Measurements from ENCODE around the gene GID8.

Gene GID8

DNA sequence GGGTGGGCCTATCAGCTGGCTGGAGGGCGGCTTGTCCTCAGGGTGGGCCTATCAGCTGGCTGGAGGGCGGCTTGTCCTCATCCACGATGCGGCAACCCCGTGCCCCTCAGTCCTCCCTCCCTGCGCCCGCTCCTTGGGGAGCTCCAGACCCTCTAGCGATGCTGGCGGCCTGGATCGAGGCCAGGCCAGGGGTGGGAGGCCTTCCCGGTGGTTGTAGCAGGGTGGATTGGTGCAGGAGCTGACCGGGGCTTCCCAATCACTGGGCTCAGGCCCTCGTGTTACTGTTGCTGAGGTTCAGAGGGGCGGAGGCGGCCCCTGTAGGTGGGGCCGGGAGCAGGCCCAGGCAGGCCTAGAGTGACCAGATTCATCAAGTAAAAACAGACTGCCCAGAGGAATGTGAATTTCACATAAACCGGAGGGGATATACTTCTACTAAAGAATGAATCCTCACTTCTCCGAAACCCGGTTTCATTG, 23.4 kb downstream of the GID8 start:
- Mint-ChIP-seq H3K4me1 (no peaks in the 10 kb centered on the region), H3K27ac (no peak overlapping the region), H3K36me3 (ENCODE audit: low read depth) (no peaks in the 10 kb centered on the region), H3K27me3 (ENCODE audit: low read depth) (peaks cover 7% of the 10 kb centered on the region), H3K4me3 (no peak overlapping the region), H3K9me3 (no peaks in the 10 kb centered on the region)
- no peak for TF ChIP-seq CTCF (IDR thresholded peaks at IDR 0.05; ENCODE audit: unreplicated experiment in 3 of 3)

GRCh38 chr20:62961799-62962198, 23.9 kb downstream of the GID8 start:
- no peaks in the 10 kb centered on the region for H3K4me1 Mint-ChIP-seq

GRCh38 chr20:62962221-62962879, 24.4 kb downstream of the GID8 start:
- no peaks in the 10 kb centered on the region for H3K4me1 Mint-ChIP-seq
- H3K4me3 Mint-ChIP-seq, result no peak overlapping the region
- TF ChIP-seq CTCF (IDR thresholded peaks at IDR 0.05; ENCODE audit: unreplicated experiment in 3 of 3), result no peak
- no peaks in the 10 kb centered on the region for H3K9me3 Mint-ChIP-seq
- no peaks in the 10 kb centered on the region for H3K36me3 Mint-ChIP-seq (ENCODE audit: low read depth)
- no peak overlapping the region for H3K27ac Mint-ChIP-seq
- peaks cover 7% of the 10 kb centered on the region for H3K27me3 Mint-ChIP-seq (ENCODE audit: low read depth)

More at GRCh38 chr20:62961799-62962198, 23.9 kb downstream of the GID8 start:
- H3K4me3 Mint-ChIP-seq, result no peak overlapping the region
- H3K36me3 Mint-ChIP-seq (ENCODE audit: low read depth), result no peaks in the 10 kb centered on the region
- no peak for TF ChIP-seq CTCF (IDR thresholded peaks at IDR 0.05; ENCODE audit: unreplicated experiment in 3 of 3)
- H3K9me3 Mint-ChIP-seq, result no peaks in the 10 kb centered on the region
- no peak overlapping the region for H3K27ac Mint-ChIP-seq
- H3K27me3 Mint-ChIP-seq (ENCODE audit: low read depth), result peaks cover 7% of the 10 kb centered on the region

DNA sequence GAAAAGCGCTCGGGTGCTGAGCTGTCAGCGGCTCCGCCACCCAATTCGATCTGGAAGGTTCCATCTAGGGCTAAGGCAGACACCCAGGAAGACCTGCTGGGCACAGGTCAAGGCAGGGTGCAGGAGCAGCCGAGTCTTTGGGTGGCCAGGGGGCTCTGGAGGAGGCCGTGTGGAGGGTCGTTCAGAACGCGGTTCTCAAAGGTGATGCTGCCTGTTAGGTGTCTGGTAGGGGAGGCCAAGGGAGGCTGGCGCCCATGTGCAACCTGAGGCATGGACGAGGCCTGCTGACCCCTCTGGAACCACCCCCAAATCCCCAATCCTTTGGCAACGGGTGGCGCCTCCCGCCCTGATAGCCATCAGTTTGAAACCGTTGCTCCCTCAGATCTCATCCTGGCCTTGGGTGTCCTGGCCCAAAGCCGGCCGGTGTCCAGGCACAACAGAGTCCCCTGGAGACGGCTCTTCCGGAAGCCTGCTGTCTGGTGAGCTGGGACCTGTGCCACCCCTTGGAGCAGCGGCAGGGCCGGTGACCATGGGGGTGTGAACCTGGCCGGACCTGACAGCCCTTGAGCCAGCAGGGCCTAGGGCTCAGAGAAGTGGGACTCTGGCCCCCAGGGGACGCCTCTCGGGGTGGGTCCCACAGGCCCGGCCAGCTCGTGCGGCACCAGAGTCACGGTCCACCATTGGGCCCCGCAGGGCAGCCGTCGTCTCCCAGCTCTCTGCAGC, 25.1 kb downstream of the GID8 start:
- H3K27me3 Mint-ChIP-seq (ENCODE audit: low read depth), result peaks cover 5% of the 10 kb centered on the region
- H3K4me3 Mint-ChIP-seq, result no peak overlapping the region
- no peaks in the 10 kb centered on the region for H3K36me3 Mint-ChIP-seq (ENCODE audit: low read depth)
- no peak overlapping the region for H3K27ac Mint-ChIP-seq
- H3K4me1 Mint-ChIP-seq, result no peaks in the 10 kb centered on the region
- no peak for TF ChIP-seq CTCF (IDR thresholded peaks at IDR 0.05; ENCODE audit: unreplicated experiment in 3 of 3)
- H3K9me3 Mint-ChIP-seq, result no peaks in the 10 kb centered on the region

DNA sequence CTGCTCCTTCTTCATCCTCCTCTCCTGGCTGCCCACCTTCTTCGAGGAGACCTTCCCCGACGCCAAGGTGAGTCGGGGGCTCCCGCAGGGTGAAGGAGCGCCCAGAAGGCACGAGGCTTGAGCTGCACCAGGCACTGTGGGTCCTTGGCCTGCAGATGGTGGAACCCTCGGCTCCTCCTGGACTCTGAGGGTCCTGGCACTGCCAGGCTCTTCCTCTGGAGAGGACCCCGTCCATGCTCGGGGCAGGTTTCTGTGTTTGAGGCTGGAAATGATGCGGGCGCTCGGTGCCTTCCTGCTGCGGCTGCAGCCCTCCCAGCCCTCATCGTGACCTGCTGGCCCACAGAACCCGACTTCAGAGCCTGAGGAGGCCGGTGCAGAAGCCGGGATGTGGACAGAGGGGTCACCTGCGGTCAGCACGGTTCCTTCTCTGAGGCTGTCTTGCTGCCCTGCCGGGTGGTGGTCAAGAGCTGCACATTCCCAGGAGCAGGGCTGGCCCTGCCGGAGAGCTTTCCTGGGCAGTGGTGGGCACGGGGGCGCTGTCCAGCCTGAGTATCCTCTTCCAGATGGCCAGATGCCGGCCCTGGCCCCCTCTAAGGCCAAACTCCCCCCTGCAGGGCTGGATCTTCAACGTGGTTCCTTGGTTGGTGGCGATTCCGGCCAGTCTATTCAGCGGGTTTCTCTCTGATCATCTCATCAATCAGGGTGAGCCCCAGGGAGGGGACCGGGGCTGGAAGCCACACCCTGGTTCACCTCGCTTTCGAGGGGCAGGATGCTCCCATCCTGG, 25.9 kb downstream of the GID8 start:
- Mint-ChIP-seq H3K27me3 (ENCODE audit: low read depth) (peaks cover 4% of the 10 kb centered on the region), H3K36me3 (ENCODE audit: low read depth) (no peaks in the 10 kb centered on the region), H3K4me1 (no peaks in the 10 kb centered on the region), H3K4me3 (no peak overlapping the region), H3K27ac (no peak overlapping the region), H3K9me3 (no peaks in the 10 kb centered on the region)
- TF ChIP-seq CTCF (IDR thresholded peaks at IDR 0.05; ENCODE audit: unreplicated experiment in 3 of 3), result no peak

All from nephron (organoid).